Lower leg skin (tissue), 4 donors: ENCODE results near the gene NUDT9. TPM values are rescaled to one million over a fixed set of nuclear protein-coding genes. Genes with fewer than 3 reads are reported as not detected.
"Not testable (repeated sequence)": the region's sequence is repeated elsewhere in the genome, so short reads cannot be mapped to it uniquely, and the experiment has no call there.

Experiments
- DNase-seq, 2 donors: peaks; one replicate each; pipeline ENCODE4 v3.0.0-alpha.2; 2019; ENCODE audit warnings: low spot score in 2 of 2
- H3K4me3 ChIP-seq: fragments of 200-600 bp; sonication (generic); 2 replicates; pipeline ENCODE4 v1.5.1; 2017; ENCODE audit warnings: mild to moderate bottlenecking, low read depth; ENCODE audit not compliant: poor library complexity, severe bottlenecking
- POLR2A ChIP-seq, 2 donors: fragments of 450-650 bp; IDR thresholded peaks; one replicate each; pipeline ENCODE4 v1.6.1; 2016 to 2017; ENCODE audit warnings: antibody characterized with exemption in 2 of 2, mild to moderate bottlenecking in 1 of 2, moderate library complexity in 1 of 2
- WGBS, 2 donors: methylation state at CpG; one replicate each; pipeline ENCODE4 v1.1.5; 2018; 5-methylcytosine and 5-hydroxymethylcytosine counted together
- intact Hi-C: fragments of 100-400 bp; cut with DNase I; formaldehyde crosslinking; loops from one replicate; pipeline ENCODE4 v1.15.0; 2023; ENCODE audit warnings: low total_unique reads
- total RNA-seq, 4 donors: library from RNA; depleted of rRNA; stranded (reverse); fragments of >200 nt; gene quantifications; one replicate each; pipeline ENCODE4 v1.1.0, GENCODE V29; 2016
- TF ChIP-seq, protein P1 (sequence below), 3 donors: fragments of 450-650 bp; IDR thresholded peaks; one replicate each; pipeline ENCODE4 v1.5.1; 2016; ENCODE audit warnings: antibody characterized with exemption in 3 of 3, mild to moderate bottlenecking in 3 of 3, moderate library complexity in 2 of 3

The NUDT9 gene
- total RNA-seq, 4 donors from 2014 or later: 12.5 to 30.9 (median 21.7) TPM

DNA sequence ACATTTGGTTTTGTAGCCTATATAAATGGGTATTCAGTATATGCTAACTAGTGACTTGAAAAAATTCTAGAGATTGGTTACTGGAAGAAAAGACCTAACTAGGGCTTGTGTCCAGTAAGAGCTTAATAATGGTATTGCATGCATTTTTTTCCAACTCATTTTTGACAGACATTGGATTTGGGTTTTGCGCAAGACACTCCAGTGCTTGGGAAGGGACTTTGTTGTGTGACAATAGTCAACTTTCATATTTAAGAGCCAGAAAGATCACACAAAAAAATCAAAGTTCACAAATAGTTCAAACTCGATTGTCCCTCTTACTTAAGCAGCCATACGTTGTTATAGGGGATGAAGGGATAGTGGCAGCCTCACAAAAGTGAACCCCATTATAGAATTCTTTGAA, 30.2 kb upstream of the NUDT9 start:
- no peak for DNase-seq
- intact Hi-C loops: no loop called here
- H3K4me3 ChIP-seq: no peak overlapping the region
- TF ChIP-seq POLR2A (IDR thresholded peaks at IDR 0.05): no peak
- TF ChIP-seq, protein P1, sequence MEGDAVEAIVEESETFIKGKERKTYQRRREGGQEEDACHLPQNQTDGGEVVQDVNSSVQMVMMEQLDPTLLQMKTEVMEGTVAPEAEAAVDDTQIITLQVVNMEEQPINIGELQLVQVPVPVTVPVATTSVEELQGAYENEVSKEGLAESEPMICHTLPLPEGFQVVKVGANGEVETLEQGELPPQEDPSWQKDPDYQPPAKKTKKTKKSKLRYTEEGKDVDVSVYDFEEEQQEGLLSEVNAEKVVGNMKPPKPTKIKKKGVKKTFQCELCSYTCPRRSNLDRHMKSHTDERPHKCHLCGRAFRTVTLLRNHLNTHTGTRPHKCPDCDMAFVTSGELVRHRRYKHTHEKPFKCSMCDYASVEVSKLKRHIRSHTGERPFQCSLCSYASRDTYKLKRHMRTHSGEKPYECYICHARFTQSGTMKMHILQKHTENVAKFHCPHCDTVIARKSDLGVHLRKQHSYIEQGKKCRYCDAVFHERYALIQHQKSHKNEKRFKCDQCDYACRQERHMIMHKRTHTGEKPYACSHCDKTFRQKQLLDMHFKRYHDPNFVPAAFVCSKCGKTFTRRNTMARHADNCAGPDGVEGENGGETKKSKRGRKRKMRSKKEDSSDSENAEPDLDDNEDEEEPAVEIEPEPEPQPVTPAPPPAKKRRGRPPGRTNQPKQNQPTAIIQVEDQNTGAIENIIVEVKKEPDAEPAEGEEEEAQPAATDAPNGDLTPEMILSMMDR (IDR thresholded peaks at IDR 0.05): no peak
- WGBS, 2 donors: 89 to 91% methylated on average over 3 of the region's 3 CpGs

DNA sequence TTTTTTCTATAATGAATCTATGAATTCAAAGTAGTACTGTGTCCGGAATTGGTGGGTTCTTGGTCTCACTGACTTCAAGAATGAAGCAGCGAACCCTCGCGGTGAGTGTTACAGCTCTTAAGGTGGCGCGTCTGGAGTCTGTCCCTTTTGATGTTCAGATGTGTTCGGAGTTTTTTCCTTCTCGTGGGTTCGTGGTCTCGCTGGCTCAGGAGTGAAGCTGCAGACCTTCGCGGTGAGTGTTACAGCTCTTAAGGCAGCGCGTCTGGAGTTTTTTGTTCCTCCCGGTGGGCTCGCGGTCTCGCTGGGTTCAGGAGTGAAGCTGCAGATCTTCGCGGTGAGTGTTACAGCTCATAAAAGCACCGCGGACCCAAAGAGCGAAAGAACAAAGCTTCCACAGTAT, 27.3 kb upstream of the NUDT9 start:
- DNase-seq, H3K4me3 ChIP-seq, intact Hi-C loops: not testable (repeated sequence)
- 86 to 92% methylated on average over 23 of the region's 23 CpGs for WGBS, 2 donors

DNA sequence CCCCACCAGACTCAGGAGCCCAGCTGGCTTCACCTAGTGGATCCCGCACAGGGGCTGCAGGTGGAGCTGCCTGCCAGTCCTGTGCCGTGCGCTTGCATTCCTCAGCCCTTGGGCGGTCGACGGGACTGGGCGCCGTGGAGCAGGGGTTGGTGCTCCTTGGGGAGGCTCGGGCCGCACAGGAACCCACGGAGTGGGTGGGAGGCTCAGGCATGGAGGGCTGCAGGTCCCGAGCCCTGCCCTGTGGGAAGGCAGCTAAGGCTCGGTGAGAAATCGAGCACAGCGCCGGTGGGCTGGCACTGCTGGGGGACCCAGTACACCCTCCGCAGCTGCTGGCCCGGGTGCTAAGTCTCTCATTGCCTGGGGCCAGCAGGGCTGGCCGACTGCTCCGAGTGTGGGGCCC, 26.5 kb upstream of the NUDT9 start:
- 92 to 96% methylated on average over 11 to 14 of the region's 20 CpGs for WGBS, 2 donors
- DNase-seq, H3K4me3 ChIP-seq, intact Hi-C loops: not testable (repeated sequence)

DNA sequence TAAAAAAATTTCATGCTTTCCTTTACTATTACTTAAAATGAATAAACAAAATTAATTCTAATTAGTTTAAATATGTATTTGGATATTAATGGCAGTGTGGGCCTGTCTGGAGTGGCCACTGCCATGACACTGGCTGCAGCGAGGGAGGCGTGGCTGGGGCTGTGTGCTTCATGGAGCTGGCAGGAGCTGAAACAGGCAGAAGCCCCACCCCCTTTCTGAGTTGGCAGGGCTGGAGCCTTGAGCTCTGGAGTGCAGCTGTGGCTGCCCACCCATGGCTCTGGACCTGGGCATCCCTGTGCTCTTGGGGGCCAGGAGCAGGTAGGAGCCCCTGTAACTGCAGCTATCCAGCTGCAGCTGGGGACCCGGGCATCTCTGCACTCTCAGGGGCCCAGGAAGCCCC, 23.2 kb upstream of the NUDT9 start:
- DNase-seq: no peak
- no peak overlapping the region for H3K4me3 ChIP-seq
- TF ChIP-seq POLR2A (IDR thresholded peaks at IDR 0.05): no peak
- intact Hi-C loops: no loop called here
- 73 to 74% methylated on average over 3 of the region's 3 CpGs for WGBS, 2 donors

DNA sequence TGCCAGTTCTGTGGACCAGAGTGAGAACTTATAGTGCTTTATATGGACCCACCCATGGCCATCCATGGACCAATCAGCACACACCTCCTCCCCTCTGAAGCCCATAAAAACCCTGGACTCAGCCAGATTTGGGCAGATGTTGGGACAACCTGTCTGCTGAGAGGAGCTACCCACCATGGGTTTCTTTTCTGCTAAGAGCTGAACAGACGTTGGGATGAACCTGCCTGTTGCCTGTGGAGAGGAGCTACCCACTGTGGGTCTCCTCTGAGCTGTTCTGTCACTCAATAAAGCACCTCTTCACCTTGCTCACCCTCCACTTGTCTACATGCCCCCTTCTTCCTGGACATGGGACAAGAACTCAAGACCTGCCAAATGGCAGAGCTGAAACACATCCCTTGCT, 22.4 kb upstream of the NUDT9 start:
- no peak for DNase-seq
- no peak overlapping the region for H3K4me3 ChIP-seq
- TF ChIP-seq, protein P1 (IDR thresholded peaks at IDR 0.05): no peak
- TF ChIP-seq POLR2A (IDR thresholded peaks at IDR 0.05): no peak
- 71 to 79% methylated on average over 1 of the region's 1 CpG for WGBS, 2 donors
- intact Hi-C loops: no loop called here

DNA sequence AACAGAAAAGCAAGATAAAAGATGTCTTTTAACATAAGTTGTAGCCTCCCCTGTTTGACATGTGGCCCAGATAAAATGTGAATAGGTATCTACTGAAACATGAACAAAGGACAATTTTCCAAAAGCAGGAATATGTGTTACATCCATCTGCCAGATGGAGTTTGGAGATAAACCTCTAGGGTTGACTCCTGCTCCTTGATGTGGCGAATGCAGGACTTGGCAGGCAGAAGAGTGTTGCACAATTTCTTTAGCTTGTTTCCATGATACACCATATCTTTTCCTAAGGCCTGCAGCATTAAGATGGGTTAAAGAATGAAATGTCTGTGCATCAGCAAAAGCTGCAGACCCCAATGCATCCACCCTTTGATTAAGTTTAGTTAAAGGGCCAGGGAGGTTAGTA, 18.6 kb upstream of the NUDT9 start:
- H3K4me3 ChIP-seq, intact Hi-C loops: not testable (repeated sequence)
- 32 to 41% methylated on average over 1 of the region's 1 CpG for WGBS, 2 donors

DNA sequence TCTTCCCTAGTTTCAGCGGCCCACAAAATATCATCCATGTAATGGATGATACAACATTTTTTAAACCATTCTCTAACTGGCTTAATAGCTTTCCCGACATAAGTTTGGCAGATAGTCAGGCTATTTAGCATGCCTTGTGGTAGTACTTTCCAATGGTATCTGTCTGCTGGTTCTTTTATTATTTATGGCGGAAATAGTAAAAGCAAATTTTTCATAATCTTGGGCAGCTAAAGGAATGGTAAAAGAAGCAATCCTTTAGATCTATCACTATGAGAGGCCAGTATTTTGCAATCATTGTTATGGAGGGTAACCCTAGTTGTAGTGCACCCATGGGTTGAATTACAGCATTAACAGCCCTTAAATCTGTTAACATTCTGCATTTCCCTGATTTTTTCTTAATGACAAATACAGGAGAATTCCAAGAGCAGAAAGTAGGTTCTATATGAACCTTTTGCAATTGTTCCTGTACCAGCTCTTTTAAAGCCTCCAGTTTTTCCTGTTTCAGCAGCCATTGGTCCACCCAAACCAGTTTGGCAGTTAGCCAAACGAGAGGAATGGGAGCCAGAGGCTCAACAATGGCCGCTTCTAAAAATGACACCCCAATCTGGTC, 17.1 kb upstream of the NUDT9 start:
- H3K4me3 ChIP-seq: no peak overlapping the region
- TF ChIP-seq, protein P1 (IDR thresholded peaks at IDR 0.05): no peak
- TF ChIP-seq POLR2A (IDR thresholded peaks at IDR 0.05): no peak
- WGBS, 2 donors: 58 to 66% methylated on average over 5 of the region's 5 CpGs
- intact Hi-C loops: no loop called here
- no peak for DNase-seq

More for the DNA sequence above, 18.6 kb upstream of the NUDT9 start:
- DNase-seq: not testable (repeated sequence)

DNA sequence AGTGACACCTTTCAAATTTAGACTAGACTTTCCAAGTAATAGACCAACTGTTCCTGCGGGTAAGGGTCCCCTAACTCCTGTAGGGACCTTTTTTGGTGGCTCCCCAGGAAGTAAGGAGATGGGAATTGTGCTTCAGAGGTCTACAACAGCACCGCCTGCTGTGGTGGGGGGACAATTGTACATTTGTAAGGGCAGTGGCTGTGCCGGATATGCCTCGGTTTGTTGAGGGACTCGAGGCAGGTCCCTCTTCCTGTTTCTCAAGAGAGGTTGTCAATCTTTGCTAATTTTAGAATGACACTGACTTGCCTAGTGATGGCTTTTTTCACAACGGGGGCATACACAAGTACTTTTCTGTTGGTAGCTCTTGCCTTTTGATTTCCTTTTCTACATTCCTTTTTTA, 15.9 kb upstream of the NUDT9 start:
- intact Hi-C loops: no loop called here
- 81 to 84% methylated on average over 6 of the region's 6 CpGs for WGBS, 2 donors
- TF ChIP-seq, protein P1 (IDR thresholded peaks at IDR 0.05): no peak
- TF ChIP-seq POLR2A (IDR thresholded peaks at IDR 0.05): no peak
- no peak for DNase-seq
- no peak overlapping the region for H3K4me3 ChIP-seq

DNA sequence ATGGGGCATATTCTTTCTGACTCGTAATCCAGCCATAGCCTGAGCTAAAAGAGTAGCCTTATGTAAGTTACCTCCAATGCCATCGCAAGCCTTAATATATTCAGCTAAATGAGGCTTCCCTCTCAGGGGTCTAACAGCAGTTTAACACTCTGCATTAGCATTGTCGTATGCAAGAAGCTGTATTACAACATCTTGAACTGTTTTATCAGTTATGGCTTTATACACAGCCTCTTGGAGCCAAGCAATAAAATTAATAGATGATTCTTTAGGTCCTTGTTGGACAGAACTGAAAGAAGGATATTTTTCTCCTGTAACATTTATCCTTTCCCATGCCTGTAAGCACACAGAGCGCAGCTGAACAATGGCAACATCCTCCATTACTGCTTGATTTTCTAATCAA, 15.5 kb upstream of the NUDT9 start:
- 74 to 77% methylated on average over 4 of the region's 4 CpGs for WGBS, 2 donors
- H3K4me3 ChIP-seq, DNase-seq, intact Hi-C loops: not testable (repeated sequence)
